ENCODE data around the gene SFTA2. TPM values are rescaled to one million over a fixed set of nuclear protein-coding genes. Genes with fewer than 3 reads are reported as not detected.

Gene SFTA2
- total RNA-seq, 1 donor from 2014 or later, result not detected

DNA sequence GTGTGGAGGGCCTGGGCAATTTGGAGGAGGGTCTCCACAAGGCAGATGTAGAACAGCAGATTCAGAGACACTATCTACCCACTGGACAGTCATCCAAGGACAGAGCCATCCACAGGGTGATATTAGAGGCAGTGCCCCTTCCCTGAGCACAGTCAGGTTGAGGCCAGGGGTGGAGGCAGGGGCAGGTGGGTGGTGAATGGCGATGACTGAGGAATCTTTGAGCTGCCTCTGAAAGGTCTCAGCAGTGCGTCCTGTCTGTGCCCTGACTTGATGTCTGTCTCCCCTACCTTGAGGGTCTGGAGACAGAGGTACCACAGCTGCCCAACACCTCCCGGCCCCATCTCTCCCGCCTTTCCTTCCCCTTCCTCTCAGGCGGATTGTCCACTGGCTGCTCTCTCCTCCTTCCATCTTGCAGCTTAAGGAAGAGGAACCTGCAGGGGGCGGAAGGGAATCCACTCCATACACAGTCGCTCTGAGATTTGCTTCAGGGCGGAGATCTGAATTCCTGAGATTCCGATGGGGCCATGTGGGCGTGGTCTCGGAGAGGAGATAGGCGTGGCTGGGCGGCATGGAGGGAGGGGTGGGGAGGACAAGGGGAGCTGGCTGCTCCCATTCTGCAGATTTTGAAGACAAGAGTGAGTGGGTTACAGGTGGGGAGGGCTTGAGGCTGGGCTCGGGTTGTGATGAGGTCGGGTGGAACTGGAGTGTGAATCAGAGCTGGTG is 10.5 kb upstream of the SFTA2 start:
- Mint-ChIP-seq H3K36me3 (no peaks in the 10 kb centered on the region), H3K9me3 (no peaks in the 10 kb centered on the region), H3K27me3 (ENCODE audit: low read depth) (peaks cover 2% of the 10 kb centered on the region), H3K4me1 (peaks cover 31% of the 10 kb centered on the region), H3K27ac (peak overlapping the region; percentile 21), H3K4me3 (no peak overlapping the region)
- TF ChIP-seq CTCF (IDR thresholded peaks at IDR 0.05; ENCODE audit: unreplicated experiment), result no peak
- DNase-seq (ENCODE audit: low spot score in 2 of 2, unreplicated experiment in 2 of 2), result peak; percentile 80 to 84

GRCh38 chr6:30940361-30940986 is 8.5 kb upstream of the SFTA2 start, which contains the start of gene MUCL3:
Gene MUCL3, plus strand, starts transcription at chr6:30940973. Its CDS starts 27 bp downstream, at chr6:30941000.
- no peaks in the 10 kb centered on the region for H3K27me3 Mint-ChIP-seq (ENCODE audit: low read depth)
- no peak within 1 kb of the TSS for H3K27ac Mint-ChIP-seq
- no peaks in the 10 kb centered on the region for H3K36me3 Mint-ChIP-seq
- no peaks in the 10 kb centered on the region for H3K9me3 Mint-ChIP-seq
- no peak for TF ChIP-seq CTCF (IDR thresholded peaks at IDR 0.05; ENCODE audit: unreplicated experiment)
- H3K4me1 Mint-ChIP-seq, result peaks cover 44% of the 10 kb centered on the region
- DNase-seq (ENCODE audit: low spot score in 2 of 2, unreplicated experiment in 2 of 2), result no peak
- H3K4me3 Mint-ChIP-seq, result no peak within 1 kb of the TSS

GRCh38 chr6:30939473-30939872 is 7.5 kb upstream of the SFTA2 start:
- Mint-ChIP-seq H3K9me3 (no peaks in the 10 kb centered on the region), H3K27ac (no peak overlapping the region), H3K4me1 (peaks cover 51% of the 10 kb centered on the region), H3K4me3 (no peak overlapping the region), H3K27me3 (ENCODE audit: low read depth) (no peaks in the 10 kb centered on the region), H3K36me3 (no peaks in the 10 kb centered on the region)
- TF ChIP-seq CTCF (IDR thresholded peaks at IDR 0.05; ENCODE audit: unreplicated experiment), result no peak
- no peak for DNase-seq (ENCODE audit: low spot score in 2 of 2, unreplicated experiment in 2 of 2)

DNA sequence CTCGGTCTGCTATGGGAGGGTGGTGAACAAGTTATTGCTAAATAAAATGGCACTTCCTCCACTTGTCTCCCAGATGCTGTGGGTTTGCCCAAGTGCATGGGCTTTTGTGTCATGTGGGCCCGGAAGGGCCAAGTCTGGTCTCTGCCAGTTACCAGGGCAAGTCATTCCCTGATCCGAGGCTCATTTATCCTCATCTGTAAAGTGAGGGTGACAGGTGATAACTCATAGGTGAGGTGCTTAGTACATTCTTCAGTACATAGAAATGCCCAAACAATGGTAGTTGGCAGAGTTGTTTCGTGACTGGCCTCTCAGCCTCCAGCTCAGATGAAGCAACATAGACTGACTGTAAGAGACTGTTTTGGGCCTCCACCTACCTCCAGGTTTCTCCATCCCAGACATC is 6.8 kb upstream of the SFTA2 start:
- H3K36me3 Mint-ChIP-seq, result no peaks in the 10 kb centered on the region
- no peaks in the 10 kb centered on the region for H3K9me3 Mint-ChIP-seq
- H3K4me1 Mint-ChIP-seq, result peaks cover 51% of the 10 kb centered on the region
- DNase-seq (ENCODE audit: low spot score in 2 of 2, unreplicated experiment in 2 of 2), result no peak
- H3K27me3 Mint-ChIP-seq (ENCODE audit: low read depth), result no peaks in the 10 kb centered on the region
- H3K27ac Mint-ChIP-seq, result no peak overlapping the region
- no peak overlapping the region for H3K4me3 Mint-ChIP-seq
- no peak for TF ChIP-seq CTCF (IDR thresholded peaks at IDR 0.05; ENCODE audit: unreplicated experiment)

- Mint-ChIP-seq H3K4me3 (no peak overlapping the region), H3K9me3 (no peaks in the 10 kb centered on the region), H3K27ac (no peak overlapping the region), H3K36me3 (no peaks in the 10 kb centered on the region), H3K27me3 (ENCODE audit: low read depth) (no peaks in the 10 kb centered on the region), H3K4me1 (peaks cover 46% of the 10 kb centered on the region)
- no peak for TF ChIP-seq CTCF (IDR thresholded peaks at IDR 0.05; ENCODE audit: unreplicated experiment)
- DNase-seq (ENCODE audit: low spot score in 2 of 2, unreplicated experiment in 2 of 2), result no peak
Observed at GRCh38 chr6:30937265-30937664, 5.3 kb upstream of the SFTA2 start.

Measured in mesothelial cell of epicardium (in vitro differentiated cells).